GM19372 (cell line): Measurements from ENCODE around the gene C5.

ENCODE experiments used
- ATAC-seq: cut with Tn5 transposase; IDR thresholded peaks from one replicate; pipeline ENCODE4 v1.9.1; 2021; ENCODE audit warnings: mild to moderate bottlenecking, low read depth, moderate library complexity; ENCODE audit not compliant: unreplicated experiment

The C5 gene

GRCh38 chr9:120915854-120916470 is 134.1 kb downstream of the C5 start:
- no peak for ATAC-seq

GRCh38 chr9:120914953-120915352 is 135.1 kb downstream of the C5 start:
- no peak for ATAC-seq

- no peak for ATAC-seq
Observed at GRCh38 chr9:120914396-120914795, 135.7 kb downstream of the C5 start.

- no peak for ATAC-seq
Observed at GRCh38 chr9:120913647-120914264, 136.3 kb downstream of the C5 start.

GRCh38 chr9:120912958-120913646 is 137.0 kb downstream of the C5 start:
- no peak for ATAC-seq

GRCh38 chr9:120911295-120911837 is 138.7 kb downstream of the C5 start:
- no peak for ATAC-seq

- ATAC-seq = no peak
Observed at GRCh38 chr9:120910643-120911042, 139.4 kb downstream of the C5 start.

GRCh38 chr9:120909904-120910303 is 140.2 kb downstream of the C5 start:
- no peak for ATAC-seq

- ATAC-seq = no peak
Observed at GRCh38 chr9:120905315-120906164, 144.5 kb downstream of the C5 start.

- ATAC-seq = no peak
Observed at GRCh38 chr9:120904978-120905301, 145.1 kb downstream of the C5 start.

- ATAC-seq = no peak
Observed at GRCh38 chr9:120904061-120904977, 145.8 kb downstream of the C5 start.

GRCh38 chr9:120902569-120903535 is 147.2 kb downstream of the C5 start:
- ATAC-seq = no peak
